GM12873 (cell line): ENCODE data around the gene NRARP.

Experiments used
- TF ChIP-seq, protein P1 (sequence below): IDR thresholded peaks from 2 replicates; pipeline ENCODE4 v1.5.1; 2012; ENCODE audit warnings: low read depth, mild to moderate bottlenecking, moderate library complexity, low read length, control low read depth; ENCODE audit not compliant: insufficient read depth; ENCODE audit errors: missing control alignments

Gene NRARP

DNA sequence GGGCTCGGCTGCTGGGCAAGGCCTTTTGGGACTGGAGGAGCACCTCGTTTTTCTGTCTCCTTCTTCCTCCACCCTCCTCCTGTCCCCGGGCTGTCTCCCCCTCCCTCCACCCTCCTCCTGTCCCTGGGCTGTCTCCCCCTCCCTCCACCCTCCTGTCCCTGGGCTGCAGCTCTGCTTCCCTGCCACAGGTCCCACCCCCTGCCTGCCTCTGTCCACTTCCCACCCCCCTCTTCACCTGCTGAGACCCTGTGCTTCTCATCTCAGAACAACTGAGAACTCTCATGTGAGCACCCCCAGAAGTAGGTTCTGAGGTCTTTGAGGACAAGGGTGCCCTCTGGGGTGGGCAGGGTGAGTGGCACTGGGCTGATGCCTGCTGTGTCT is 30.4 kb downstream of the NRARP start:
- TF ChIP-seq, protein P1, sequence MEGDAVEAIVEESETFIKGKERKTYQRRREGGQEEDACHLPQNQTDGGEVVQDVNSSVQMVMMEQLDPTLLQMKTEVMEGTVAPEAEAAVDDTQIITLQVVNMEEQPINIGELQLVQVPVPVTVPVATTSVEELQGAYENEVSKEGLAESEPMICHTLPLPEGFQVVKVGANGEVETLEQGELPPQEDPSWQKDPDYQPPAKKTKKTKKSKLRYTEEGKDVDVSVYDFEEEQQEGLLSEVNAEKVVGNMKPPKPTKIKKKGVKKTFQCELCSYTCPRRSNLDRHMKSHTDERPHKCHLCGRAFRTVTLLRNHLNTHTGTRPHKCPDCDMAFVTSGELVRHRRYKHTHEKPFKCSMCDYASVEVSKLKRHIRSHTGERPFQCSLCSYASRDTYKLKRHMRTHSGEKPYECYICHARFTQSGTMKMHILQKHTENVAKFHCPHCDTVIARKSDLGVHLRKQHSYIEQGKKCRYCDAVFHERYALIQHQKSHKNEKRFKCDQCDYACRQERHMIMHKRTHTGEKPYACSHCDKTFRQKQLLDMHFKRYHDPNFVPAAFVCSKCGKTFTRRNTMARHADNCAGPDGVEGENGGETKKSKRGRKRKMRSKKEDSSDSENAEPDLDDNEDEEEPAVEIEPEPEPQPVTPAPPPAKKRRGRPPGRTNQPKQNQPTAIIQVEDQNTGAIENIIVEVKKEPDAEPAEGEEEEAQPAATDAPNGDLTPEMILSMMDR: no peak

DNA sequence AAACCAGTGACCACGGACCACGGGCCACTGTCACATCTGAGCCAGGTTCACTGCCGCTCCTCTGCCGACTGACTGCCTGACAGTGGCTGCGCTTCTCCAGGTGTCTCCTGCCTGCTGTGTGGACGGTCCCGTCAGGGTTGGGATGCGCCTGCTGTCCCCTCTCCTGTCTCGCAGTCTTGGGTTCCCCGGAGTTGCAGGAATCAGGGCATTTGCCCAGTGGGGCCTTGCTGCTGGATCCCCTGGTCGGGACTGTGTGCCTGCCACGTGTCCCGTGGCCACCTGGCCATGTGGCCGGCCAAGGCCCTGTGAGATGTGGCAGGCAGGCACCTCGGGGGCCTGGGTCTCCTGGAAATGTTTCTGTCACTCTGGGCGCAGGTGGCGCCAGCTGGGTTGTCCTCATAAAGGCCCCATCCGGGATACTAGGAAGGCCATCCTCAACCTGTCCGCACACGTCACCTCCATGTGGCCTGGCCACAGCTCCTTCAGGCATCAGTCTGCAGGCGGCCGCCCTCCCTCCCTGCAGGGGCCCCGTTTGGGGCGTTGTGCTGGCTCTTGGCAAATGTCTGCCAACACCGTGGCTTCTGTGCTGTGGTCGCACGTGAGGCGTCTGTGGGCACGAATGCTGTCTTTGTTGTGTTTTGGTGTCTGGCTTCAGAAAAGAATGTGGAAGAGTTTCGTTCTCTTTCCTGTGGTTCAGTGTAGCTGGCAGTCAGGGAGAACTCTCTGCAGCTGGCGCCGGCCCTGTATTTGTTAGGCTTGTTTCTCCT is 31.0 kb downstream of the NRARP start:
- TF ChIP-seq, protein P1: no peak

DNA sequence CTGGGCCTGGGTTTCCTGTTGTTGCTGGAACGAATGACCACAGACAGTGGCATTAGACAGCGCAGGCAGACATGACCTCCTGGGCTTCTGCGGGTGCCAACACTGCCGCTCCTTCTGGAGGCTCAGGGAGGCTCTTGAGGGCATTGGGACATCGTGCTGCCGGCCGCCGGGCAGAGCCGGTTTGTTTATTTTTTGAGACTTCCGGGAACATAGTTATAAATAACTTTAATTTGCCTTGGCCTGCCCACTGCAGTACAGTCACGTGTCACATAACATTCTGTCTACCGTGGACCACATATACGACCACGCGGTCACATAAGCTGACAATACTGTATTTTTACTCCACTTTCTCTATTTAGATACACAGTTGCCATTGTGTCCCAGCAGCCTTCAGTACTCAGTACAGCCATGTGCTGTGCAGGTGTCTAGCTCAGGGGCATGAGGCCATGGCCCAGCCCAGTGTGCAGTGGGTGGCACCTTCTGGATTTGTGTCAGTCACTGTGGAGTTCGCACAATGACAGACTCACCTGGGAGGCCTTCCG is 32.8 kb downstream of the NRARP start:
- TF ChIP-seq, protein P1: no peak

GRCh38 chr9:137268538-137269201 is 33.4 kb downstream of the NRARP start:
- TF ChIP-seq, protein P1: no peak

GRCh38 chr9:137267933-137268355 is 34.1 kb downstream of the NRARP start:
- TF ChIP-seq, protein P1: no peak

- TF ChIP-seq, protein P1: no peak
These were observed 35.3 kb downstream of the NRARP start for GRCh38 chr9:137266585-137267453.
